Parathyroid adenoma (tissue), 2 donors: ENCODE data around the gene TEX19.

Source experiments
- H2AFZ ChIP-seq: fragments of 300-600 bp; sonication (generic); one replicate; pipeline ENCODE4 v1.7.0; 2017; ENCODE audit warnings: antibody characterized with exemption, mild to moderate bottlenecking
- H3K27ac ChIP-seq: fragments of 300-600 bp; sonication (generic); one replicate; pipeline ENCODE4 v1.7.0; 2017
- H3K27me3 ChIP-seq: fragments of 300-600 bp; sonication (generic); one replicate; pipeline ENCODE4 v1.7.0; 2017; ENCODE audit warnings: low read length; ENCODE audit not compliant: control insufficient read depth, insufficient read depth
- H3K36me3 ChIP-seq: fragments of 300-600 bp; sonication (generic); one replicate; pipeline ENCODE4 v1.7.0; 2017; ENCODE audit warnings: low read length; ENCODE audit not compliant: control insufficient read depth, insufficient read depth
- H3K4me1 ChIP-seq: fragments of 300-600 bp; sonication (generic); one replicate; pipeline ENCODE4 v1.7.0; 2017; ENCODE audit warnings: control low read depth
- H3K4me2 ChIP-seq: fragments of 300-600 bp; sonication (generic); one replicate; pipeline ENCODE4 v1.7.0; 2017; ENCODE audit warnings: low read length
- H3K4me3 ChIP-seq: fragments of 300-600 bp; sonication (generic); one replicate; pipeline ENCODE4 v1.7.0; 2017; ENCODE audit warnings: low read depth, low read length
- H3K79me2 ChIP-seq: fragments of 300-600 bp; sonication (generic); one replicate; pipeline ENCODE4 v1.7.0; 2017; ENCODE audit warnings: control low read depth
- H3K9ac ChIP-seq: fragments of 300-600 bp; sonication (generic); one replicate; pipeline ENCODE4 v1.7.0; 2017; ENCODE audit warnings: mild to moderate bottlenecking
- H3K9me3 ChIP-seq: fragments of 300-600 bp; sonication (generic); one replicate; pipeline ENCODE4 v1.7.0; 2017; ENCODE audit warnings: low read length; ENCODE audit not compliant: control insufficient read depth
- TF ChIP-seq, protein P1 (sequence below): fragments of 300-600 bp; sonication (generic); IDR thresholded peaks from one replicate; pipeline ENCODE4 v1.7.0; 2017; ENCODE audit warnings: antibody characterized with exemption, mild to moderate bottlenecking
- donor health status: primary hyperparathyroidism.

TEX19 gene

DNA sequence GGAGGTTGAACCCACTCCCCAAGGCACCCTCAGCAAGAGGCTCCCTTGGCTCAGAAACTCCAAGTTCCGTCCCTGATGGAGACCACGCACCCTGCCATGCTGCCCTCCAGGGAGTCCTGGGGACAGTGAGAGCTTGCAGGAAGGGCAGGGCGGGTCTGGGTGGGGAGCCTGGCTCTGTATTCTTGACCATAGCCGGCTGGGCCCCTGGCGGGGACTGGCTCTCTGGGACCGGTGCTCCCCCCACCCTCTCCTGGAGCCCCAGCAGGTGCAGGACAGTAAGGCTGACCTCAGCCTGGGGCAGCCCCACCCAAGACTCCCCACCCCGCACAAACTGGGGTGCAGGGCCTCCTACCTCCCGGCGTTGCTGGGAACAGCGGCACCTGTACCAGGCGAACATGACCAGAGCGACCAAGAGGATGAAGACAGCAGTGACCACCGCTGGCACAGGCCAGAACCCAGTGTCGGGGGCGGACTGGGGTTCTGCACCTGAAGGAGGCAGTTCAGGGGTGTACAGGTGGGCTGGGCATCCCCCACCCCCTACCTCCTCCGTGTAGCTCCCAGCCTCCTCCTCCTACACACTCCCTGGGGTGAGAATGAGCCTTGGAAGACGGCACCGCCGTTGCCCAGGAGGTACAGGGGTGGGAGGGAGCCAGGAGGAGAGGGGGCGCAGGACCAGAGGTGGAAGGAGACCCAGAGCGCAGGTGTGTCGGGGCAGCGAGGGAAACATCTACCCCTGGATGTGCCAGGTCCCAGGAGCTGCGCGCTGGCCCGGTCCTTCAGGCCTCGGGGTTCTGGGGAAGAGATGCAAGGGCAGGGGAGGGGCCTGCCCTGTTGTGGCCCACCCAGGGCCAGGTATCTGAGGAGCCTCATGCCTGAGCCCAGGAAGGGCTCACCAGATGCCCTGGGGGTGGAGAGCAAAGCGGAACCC lies 36.3 kb upstream of the TEX19 start:
- H3K27me3 ChIP-seq = no peaks in the 10 kb centered on the region
- no peak overlapping the region for H3K27ac ChIP-seq
- TF ChIP-seq, protein P1, sequence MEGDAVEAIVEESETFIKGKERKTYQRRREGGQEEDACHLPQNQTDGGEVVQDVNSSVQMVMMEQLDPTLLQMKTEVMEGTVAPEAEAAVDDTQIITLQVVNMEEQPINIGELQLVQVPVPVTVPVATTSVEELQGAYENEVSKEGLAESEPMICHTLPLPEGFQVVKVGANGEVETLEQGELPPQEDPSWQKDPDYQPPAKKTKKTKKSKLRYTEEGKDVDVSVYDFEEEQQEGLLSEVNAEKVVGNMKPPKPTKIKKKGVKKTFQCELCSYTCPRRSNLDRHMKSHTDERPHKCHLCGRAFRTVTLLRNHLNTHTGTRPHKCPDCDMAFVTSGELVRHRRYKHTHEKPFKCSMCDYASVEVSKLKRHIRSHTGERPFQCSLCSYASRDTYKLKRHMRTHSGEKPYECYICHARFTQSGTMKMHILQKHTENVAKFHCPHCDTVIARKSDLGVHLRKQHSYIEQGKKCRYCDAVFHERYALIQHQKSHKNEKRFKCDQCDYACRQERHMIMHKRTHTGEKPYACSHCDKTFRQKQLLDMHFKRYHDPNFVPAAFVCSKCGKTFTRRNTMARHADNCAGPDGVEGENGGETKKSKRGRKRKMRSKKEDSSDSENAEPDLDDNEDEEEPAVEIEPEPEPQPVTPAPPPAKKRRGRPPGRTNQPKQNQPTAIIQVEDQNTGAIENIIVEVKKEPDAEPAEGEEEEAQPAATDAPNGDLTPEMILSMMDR = no peak
- no peaks in the 10 kb centered on the region for H3K79me2 ChIP-seq
- no peak overlapping the region for H3K4me3 ChIP-seq
- no peak overlapping the region for H2AFZ ChIP-seq
- H3K9me3 ChIP-seq = no peaks in the 10 kb centered on the region
- H3K9ac ChIP-seq = no peak overlapping the region
- no peak overlapping the region for H3K4me2 ChIP-seq
- peaks cover 2% of the 10 kb centered on the region for H3K4me1 ChIP-seq
- H3K36me3 ChIP-seq = no peaks in the 10 kb centered on the region

DNA sequence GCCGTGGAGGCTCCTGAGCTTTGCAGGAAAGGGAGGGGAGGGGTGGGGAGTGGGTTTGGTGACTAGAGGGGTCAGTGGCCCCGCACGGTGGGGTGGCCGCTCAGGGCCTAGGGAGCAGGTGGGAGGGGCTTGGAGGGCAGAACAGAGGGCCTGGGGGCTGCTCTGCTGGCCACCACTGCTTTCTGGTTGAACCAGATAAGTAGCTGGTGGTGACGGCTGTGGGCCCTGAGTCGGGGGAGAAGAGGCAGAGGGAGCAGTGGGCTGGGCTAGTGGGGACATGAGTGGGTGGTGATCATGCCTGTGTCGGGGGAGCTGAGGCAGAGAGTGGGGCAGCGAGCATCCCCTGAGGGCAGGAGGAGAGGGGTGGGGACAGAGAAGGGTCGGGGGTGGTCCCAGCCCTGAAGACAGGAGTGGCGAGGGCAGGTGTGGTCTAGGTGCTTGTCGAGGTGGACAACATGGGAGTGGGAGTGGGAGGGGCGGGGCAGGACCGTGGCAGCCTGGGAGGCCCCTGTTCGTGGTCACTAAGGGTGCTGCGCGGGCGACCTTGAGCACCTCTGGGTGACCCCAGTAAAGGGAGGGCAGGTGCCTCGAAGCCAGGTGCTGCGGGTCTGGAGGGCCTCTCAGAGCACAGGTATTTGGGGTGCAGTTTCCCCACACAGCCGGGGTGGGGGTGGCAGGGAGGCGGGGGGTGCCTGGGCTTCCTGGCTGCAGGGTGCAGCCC lies 35.4 kb upstream of the TEX19 start:
- Histone ChIP-seq H3K9me3 (no peaks in the 10 kb centered on the region), H3K4me2 (no peak overlapping the region), H3K27me3 (no peaks in the 10 kb centered on the region), H2AFZ (no peak overlapping the region), H3K9ac (no peak overlapping the region), H3K27ac (no peak overlapping the region), H3K4me1 (peaks cover 2% of the 10 kb centered on the region), H3K4me3 (no peak overlapping the region), H3K79me2 (no peaks in the 10 kb centered on the region), H3K36me3 (no peaks in the 10 kb centered on the region)
- TF ChIP-seq, protein P1 = no peak

DNA sequence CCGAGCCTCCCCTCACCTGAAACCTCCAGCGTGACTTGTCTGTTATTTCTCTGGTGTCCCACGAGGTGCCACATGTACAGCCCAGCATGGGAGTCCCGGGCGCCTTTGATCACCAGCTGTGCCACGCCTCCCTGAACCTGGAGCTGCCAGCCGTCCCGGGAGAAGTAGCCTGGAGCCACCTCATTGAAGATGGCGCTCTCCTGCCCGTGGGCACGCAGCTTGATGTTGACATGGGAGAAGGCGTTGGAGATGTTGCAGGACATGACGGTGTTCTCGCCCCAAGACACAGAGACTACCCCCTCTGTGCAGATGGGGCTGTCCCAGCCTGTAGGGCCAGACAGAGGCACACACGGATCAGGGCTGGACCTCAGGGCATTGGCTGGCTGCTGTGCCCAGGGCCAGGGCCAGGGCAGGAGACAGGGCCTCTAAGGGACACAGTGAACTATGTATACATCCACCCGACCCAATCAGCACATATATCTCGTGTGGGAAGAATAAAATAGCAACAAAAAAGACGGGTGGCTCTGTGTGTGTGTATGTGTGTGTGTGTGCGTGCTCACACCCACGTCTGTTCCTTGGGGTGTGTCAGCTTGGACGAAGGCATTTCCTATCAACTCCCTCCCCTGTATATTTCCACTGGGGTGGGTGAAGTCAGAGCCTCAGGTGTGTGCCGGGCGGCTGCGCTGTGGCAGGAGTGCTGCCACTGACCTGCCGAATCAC lies 34.3 kb upstream of the TEX19 start:
- no peaks in the 10 kb centered on the region for H3K36me3 ChIP-seq
- H3K9me3 ChIP-seq = no peaks in the 10 kb centered on the region
- H3K4me3 ChIP-seq = no peak overlapping the region
- H2AFZ ChIP-seq = no peak overlapping the region
- TF ChIP-seq, protein P1 = no peak
- no peaks in the 10 kb centered on the region for H3K27me3 ChIP-seq
- no peak overlapping the region for H3K27ac ChIP-seq
- peaks cover 2% of the 10 kb centered on the region for H3K4me1 ChIP-seq
- H3K4me2 ChIP-seq = no peak overlapping the region
- H3K79me2 ChIP-seq = no peaks in the 10 kb centered on the region
- H3K9ac ChIP-seq = no peak overlapping the region

DNA sequence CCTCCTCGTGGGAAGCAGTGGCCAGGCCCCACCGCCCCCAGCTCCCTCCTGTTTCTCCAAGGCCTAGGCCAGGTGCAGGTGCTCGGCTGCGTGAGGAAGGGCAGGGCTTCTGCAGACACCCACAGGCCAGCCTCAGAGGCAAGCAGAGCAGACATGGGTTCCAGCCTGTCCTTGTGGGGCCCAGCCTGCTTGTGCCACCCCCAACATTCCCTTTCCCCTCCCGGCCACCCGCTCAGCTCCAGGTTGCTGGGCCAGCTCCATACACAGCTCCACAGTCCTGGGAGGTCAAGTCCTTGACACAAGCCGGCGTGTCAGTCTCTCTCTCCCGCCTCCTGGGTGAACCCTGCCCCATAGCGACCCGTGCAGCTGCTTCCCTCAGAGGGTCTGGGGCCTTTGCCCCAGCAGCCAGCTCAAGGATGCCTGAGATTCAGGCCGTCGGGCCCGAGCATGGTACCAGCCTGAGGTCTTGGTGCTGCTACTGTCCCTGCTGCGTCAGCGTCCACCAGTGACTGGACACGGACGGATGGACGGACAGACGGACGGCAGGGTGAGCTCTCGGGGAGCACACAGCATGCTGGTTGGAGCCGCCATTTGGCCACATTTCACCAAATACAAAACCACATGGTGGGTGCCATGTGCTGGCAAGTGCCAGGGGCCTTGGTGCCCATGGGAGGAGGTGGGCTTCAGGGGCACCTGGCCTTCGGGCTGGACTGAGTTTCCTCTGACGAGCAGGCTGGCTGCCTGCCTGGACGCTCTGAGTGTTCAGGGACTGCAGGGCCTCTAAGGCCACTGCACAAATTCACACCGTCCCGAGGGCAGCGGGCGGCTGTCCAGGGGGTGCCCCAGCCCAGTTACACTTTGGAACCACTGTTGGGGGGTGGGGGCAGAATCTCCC lies 33.5 kb upstream of the TEX19 start:
- Histone ChIP-seq H3K27ac (no peak overlapping the region), H3K9me3 (no peaks in the 10 kb centered on the region), H3K9ac (no peak overlapping the region), H3K79me2 (no peaks in the 10 kb centered on the region), H3K4me1 (peaks cover 7% of the 10 kb centered on the region), H2AFZ (no peak overlapping the region), H3K4me3 (no peak overlapping the region), H3K4me2 (no peak overlapping the region), H3K36me3 (no peaks in the 10 kb centered on the region), H3K27me3 (no peaks in the 10 kb centered on the region)
- TF ChIP-seq, protein P1 = no peak
